Naive B cell (primary cell): ENCODE data around the gene QPRT. TPM values are rescaled to one million over a fixed set of nuclear protein-coding genes. Genes with fewer than 3 reads are reported as not detected.
"Not testable (repeated sequence)": the region's sequence is repeated elsewhere in the genome, so short reads cannot be mapped to it uniquely, and the experiment has no call there.

Experiments
- ATAC-seq, 2 donors: fragments of 150-1000 bp; cut with Tn5 transposase; 2 replicates each; pipeline ENCODE4 v1.10.0; 2021; ENCODE audit warnings: low read depth in 2 of 2, mild to moderate bottlenecking in 2 of 2, moderate library complexity in 2 of 2
- DNase-seq: peaks from one replicate; pipeline ENCODE4 v3.0.0; 2022
- H3K27ac Mint-ChIP-seq, 6 donors: one replicate each; pipeline ENCODE4 v1.8.0; 2020 to 2022; ENCODE audit warnings: mild to moderate bottlenecking in 6 of 6, mixed read lengths in 6 of 6, moderate library complexity in 5 of 6, inconsistent platforms in 2 of 6
- H3K27me3 Mint-ChIP-seq, 3 donors: one replicate each; pipeline ENCODE4 v1.8.0; 2021 to 2022; ENCODE audit warnings: mixed read lengths in 3 of 3, mild to moderate bottlenecking in 1 of 3
- H3K36me3 Mint-ChIP-seq, 2 donors: one replicate each; pipeline ENCODE4 v1.8.0; 2020 to 2022; ENCODE audit warnings: mixed read lengths in 2 of 2, inconsistent platforms in 1 of 2, mild to moderate bottlenecking in 1 of 2
- H3K4me1 Mint-ChIP-seq, 3 donors: one replicate each; pipeline ENCODE4 v1.8.0; 2020 to 2022; ENCODE audit warnings: mixed read lengths in 3 of 3, inconsistent platforms in 1 of 3, mild to moderate bottlenecking in 1 of 3, moderate library complexity in 1 of 3
- H3K4me3 Mint-ChIP-seq, 8 donors: one replicate each; pipeline ENCODE4 v1.8.0; 2020 to 2022; ENCODE audit warnings: mild to moderate bottlenecking in 8 of 8, mixed read lengths in 8 of 8, moderate library complexity in 8 of 8, inconsistent platforms in 2 of 8
- H3K9me3 Mint-ChIP-seq, 7 donors: one replicate each; pipeline ENCODE4 v1.8.0; 2020 to 2022; ENCODE audit warnings: mixed read lengths in 7 of 7, mild to moderate bottlenecking in 5 of 7, inconsistent platforms in 2 of 7, moderate library complexity in 1 of 7
- polyA plus RNA-seq, 6 donors: library from polyadenylated mRNA; unstranded; fragments of 300-500 nt; fragmentation: Illumina TruSeq; gene quantifications; one replicate each; pipeline ENCODE4 v1.2.3, GENCODE V29; 2021; ENCODE audit warnings: low read depth in 6 of 6

QPRT gene
- polyA plus RNA-seq, 6 donors from 2014 or later: not detected

GRCh38 chr16:29650771-29651170 is 28.2 kb upstream of the QPRT start:
- H3K4me1 Mint-ChIP-seq: peaks cover 21 to 32% (median 28%) of the 10 kb centered on the region in 3 donors
- DNase-seq: no peak
- no peaks in the 10 kb centered on the region for H3K9me3 Mint-ChIP-seq
- ATAC-seq: no peak
- no peaks in the 10 kb centered on the region for H3K36me3 Mint-ChIP-seq
- no peak overlapping the region for H3K4me3 Mint-ChIP-seq
- H3K27me3 Mint-ChIP-seq: no peaks in the 10 kb centered on the region
- peak overlapping the region in 1 of 6 donors; percentile 31 for H3K27ac Mint-ChIP-seq

- ATAC-seq: no peak
- no peaks in the 10 kb centered on the region for H3K9me3 Mint-ChIP-seq
- H3K27ac Mint-ChIP-seq: no peak overlapping the region
Measured at GRCh38 chr16:29651774-29652349, 27.1 kb upstream of the QPRT start.

DNA sequence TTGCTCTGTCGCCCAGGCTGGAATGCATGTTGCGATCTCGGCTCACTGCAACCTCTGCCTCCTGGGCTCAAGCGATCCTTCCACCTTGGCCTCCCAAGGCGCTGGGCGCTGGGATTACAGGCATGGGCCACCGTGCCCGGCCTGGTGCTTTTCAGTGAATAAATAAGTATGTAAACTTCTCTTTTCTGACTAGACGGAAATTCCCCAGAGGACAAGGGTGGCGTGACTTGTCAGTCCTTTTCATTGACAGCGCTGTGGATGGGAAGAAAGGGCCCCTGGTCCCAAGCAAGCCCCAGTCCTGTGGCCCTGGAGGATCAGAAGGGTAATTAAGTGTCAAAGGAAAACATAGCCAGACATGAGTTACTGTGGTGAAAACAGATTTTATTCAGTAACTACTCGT is 25.5 kb upstream of the QPRT start:
- Mint-ChIP-seq H3K9me3 (no peaks in the 10 kb centered on the region), H3K27me3 (no peaks in the 10 kb centered on the region), H3K4me3 (peak overlapping the region in 7 of 8 donors; percentile 51 to 83 (median 57)), H3K4me1 (peaks cover 20 to 27% (median 22%) of the 10 kb centered on the region in 3 donors), H3K27ac (peak overlapping the region; percentile 16 to 73 (median 46)), H3K36me3 (no peaks in the 10 kb centered on the region)
- DNase-seq: peak; percentile 55
- peak; percentile 96 to 99 for ATAC-seq

More at GRCh38 chr16:29651774-29652349, 27.1 kb upstream of the QPRT start:
- DNase-seq: no peak
- peak overlapping the region in 1 of 8 donors; percentile 41 for H3K4me3 Mint-ChIP-seq
- H3K36me3 Mint-ChIP-seq: no peaks in the 10 kb centered on the region
- peaks cover 20 to 27% (median 22%) of the 10 kb centered on the region in 3 donors for H3K4me1 Mint-ChIP-seq
- no peaks in the 10 kb centered on the region for H3K27me3 Mint-ChIP-seq

GRCh38 chr16:29653890-29654289 is 25.1 kb upstream of the QPRT start:
- not testable (repeated sequence) for H3K9me3 Mint-ChIP-seq, DNase-seq, H3K27me3 Mint-ChIP-seq, H3K36me3 Mint-ChIP-seq
- peak in 1 of 2 donors; percentile 28 for ATAC-seq
- H3K27ac Mint-ChIP-seq: peak overlapping the region in 3 of 6 donors; percentile 36 to 73 (median 70)
- H3K4me3 Mint-ChIP-seq: peak overlapping the region in 6 of 8 donors; percentile 52 to 83 (median 63)
- H3K4me1 Mint-ChIP-seq: peaks cover 20 to 27% (median 22%) of the 10 kb centered on the region in 3 donors

DNA sequence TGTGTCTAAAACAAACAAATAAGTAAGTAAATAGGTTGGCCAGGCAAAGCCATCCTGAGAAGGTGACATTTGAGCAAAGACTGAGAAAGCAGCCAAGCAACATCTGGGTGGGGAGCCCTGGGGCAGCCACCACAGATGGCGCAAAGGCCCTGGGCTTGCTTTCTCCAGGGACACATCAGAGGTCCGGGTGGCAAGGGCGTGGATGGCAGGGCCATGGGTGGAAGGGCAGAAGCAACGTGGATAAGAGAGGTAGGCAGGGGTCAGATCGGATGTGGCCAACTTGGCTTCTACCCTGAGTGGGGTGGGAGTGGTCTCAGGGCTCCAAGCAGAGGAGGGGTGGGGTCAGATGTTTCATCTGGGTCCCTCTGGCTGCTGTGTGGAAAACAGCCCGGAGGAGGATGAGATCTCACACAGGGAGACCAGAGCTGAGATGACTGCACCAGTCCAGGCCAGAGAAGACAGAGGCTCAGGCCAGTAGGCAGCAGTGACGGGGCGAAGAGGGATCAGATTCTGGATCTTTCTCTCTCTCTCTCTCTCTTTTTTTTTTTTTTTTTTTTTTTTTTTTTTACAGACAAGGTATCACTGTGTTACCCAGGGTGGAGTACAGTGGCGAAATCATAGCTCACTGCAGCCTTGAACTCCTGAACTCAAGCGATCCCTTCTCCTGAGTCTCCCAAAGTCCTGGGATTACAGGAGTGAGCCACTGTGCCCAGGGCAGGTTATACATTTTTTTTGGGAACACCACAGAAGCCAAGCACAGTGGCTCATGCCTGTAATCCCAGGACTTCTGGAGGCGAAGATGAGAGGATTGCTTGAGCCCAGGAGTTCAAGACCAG is 22.1 kb upstream of the QPRT start:
- peak overlapping the region in 2 of 6 donors; percentile 13 to 80 for H3K27ac Mint-ChIP-seq
- no peak for ATAC-seq
- H3K4me3 Mint-ChIP-seq: peak overlapping the region in 1 of 8 donors; percentile 37
- H3K27me3 Mint-ChIP-seq: no peaks in the 10 kb centered on the region
- H3K4me1 Mint-ChIP-seq: peaks cover 18 to 26% (median 24%) of the 10 kb centered on the region in 3 donors
- no peak for DNase-seq
- no peaks in the 10 kb centered on the region for H3K36me3 Mint-ChIP-seq
- no peaks in the 10 kb centered on the region for H3K9me3 Mint-ChIP-seq

- H3K4me1 Mint-ChIP-seq: peaks cover 22 to 33% (median 32%) of the 10 kb centered on the region in 3 donors
- H3K27me3 Mint-ChIP-seq: no peaks in the 10 kb centered on the region
- H3K9me3 Mint-ChIP-seq: no peaks in the 10 kb centered on the region
- H3K4me3 Mint-ChIP-seq: no peak overlapping the region
- ATAC-seq (no peak), DNase-seq (no peak)
- no peaks in the 10 kb centered on the region for H3K36me3 Mint-ChIP-seq
- peak overlapping the region in 1 of 6 donors; percentile 52 for H3K27ac Mint-ChIP-seq
Measured at GRCh38 chr16:29658705-29659104, 20.3 kb upstream of the QPRT start.

GRCh38 chr16:29662000-29662728 is 16.8 kb upstream of the QPRT start:
- DNase-seq: no peak

DNA sequence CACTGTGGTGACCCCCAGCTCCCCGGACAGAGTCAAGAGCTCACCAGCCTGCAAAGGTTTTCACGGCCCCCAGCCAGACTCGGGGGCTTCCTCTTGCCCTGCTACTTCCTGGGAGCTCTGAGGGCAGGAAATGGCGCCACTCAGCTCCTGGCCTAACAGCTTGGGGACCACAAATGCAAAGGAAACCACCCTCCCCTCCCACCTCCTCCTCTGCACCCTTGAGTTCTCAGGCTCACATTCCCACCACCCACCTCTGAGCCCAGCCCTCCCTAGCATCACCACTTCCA is 16.3 kb upstream of the QPRT start:
- Mint-ChIP-seq H3K27ac (peak overlapping the region in 5 of 6 donors; percentile 19 to 96 (median 54)), H3K9me3 (no peaks in the 10 kb centered on the region), H3K4me3 (peak overlapping the region; percentile 4 to 85 (median 76)), H3K4me1 (peaks cover 45 to 60% (median 58%) of the 10 kb centered on the region in 3 donors), H3K36me3 (no peaks in the 10 kb centered on the region), H3K27me3 (no peaks in the 10 kb centered on the region)
- DNase-seq (no peak), ATAC-seq (no peak)

More at GRCh38 chr16:29662000-29662728, 16.8 kb upstream of the QPRT start:
- peaks cover 45 to 56% (median 55%) of the 10 kb centered on the region in 3 donors for H3K4me1 Mint-ChIP-seq
- no peak for ATAC-seq
- H3K36me3 Mint-ChIP-seq: no peaks in the 10 kb centered on the region
- no peaks in the 10 kb centered on the region for H3K27me3 Mint-ChIP-seq
- peak overlapping the region in 7 of 8 donors; percentile 55 to 85 (median 74) for H3K4me3 Mint-ChIP-seq
- H3K9me3 Mint-ChIP-seq: no peaks in the 10 kb centered on the region
- peak overlapping the region in 4 of 6 donors; percentile 14 to 96 (median 76) for H3K27ac Mint-ChIP-seq

DNA sequence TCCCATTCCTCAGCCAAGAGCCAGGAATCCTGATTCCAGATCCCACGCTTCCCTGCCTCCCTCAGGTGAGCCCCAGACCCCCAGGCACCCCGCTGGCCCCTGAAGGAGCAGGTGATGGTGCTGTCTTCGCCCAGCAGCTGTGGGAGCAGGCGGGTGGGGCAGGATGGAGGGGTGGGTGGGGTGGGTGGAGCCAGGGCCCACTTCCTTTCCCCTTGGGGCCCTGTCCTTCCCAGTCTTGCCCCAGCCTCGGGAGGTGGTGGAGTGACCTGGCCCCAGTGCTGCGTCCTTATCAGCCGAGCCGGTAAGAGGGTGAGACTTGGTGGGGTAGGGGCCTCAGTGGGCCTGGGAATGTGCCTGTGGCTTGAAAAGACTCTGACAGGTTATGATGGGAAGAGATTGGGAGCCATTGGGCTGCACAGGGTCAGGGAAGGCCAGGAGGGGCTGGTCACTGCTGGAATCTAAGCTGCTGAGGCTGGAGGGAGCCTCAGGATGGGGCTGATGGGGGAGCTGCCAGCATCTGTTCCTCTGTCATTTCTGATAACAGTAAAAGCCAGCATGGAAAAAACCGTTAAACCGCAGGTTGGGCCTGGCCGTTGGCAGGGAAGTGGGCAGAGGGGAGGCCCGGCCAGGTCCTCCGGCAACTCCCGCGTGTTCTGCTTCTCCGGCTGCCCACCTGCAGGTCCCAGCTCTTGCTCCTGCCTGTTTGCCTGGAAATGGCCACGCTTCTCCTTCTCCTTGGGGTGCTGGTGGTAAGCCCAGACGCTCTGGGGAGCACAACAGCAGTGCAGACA is 15.8 kb upstream of the QPRT start, which contains the start of gene SPN:
TSS of gene SPN (plus strand) at position 232 of the 791 bp plus-strand sequence. CDS start at position 714, 482 bp downstream.
- Mint-ChIP-seq H3K27ac (peak within 1 kb of the TSS; percentile 76 to 98 (median 95)), H3K4me1 (peaks cover 48 to 63% (median 58%) of the 10 kb centered on the region in 3 donors), H3K4me3 (peak within 1 kb of the TSS; percentile 74 to 90 (median 84)), H3K9me3 (no peaks in the 10 kb centered on the region), H3K27me3 (no peaks in the 10 kb centered on the region), H3K36me3 (no peaks in the 10 kb centered on the region)
- DNase-seq (no peak), ATAC-seq (no peak)

GRCh38 chr16:29663807-29664090 is 15.2 kb upstream of the QPRT start:
- ATAC-seq (no peak), DNase-seq (peak; percentile 12)
- Mint-ChIP-seq H3K4me3 (peak overlapping the region; percentile 74 to 90 (median 84)), H3K27ac (peak overlapping the region; percentile 76 to 98 (median 93)), H3K36me3 (no peaks in the 10 kb centered on the region), H3K27me3 (no peaks in the 10 kb centered on the region), H3K9me3 (no peaks in the 10 kb centered on the region), H3K4me1 (peaks cover 48 to 63% (median 58%) of the 10 kb centered on the region in 3 donors)

- H3K4me1 Mint-ChIP-seq: peaks cover 48 to 63% (median 58%) of the 10 kb centered on the region in 3 donors
- peak; percentile 40 to 48 for ATAC-seq
- H3K27me3 Mint-ChIP-seq: no peaks in the 10 kb centered on the region
- H3K27ac Mint-ChIP-seq: peak overlapping the region; percentile 41 to 98 (median 93)
- H3K4me3 Mint-ChIP-seq: peak overlapping the region; percentile 74 to 92 (median 84)
- H3K9me3 Mint-ChIP-seq: no peaks in the 10 kb centered on the region
- DNase-seq: peak; percentile 61
- no peaks in the 10 kb centered on the region for H3K36me3 Mint-ChIP-seq
Measured at GRCh38 chr16:29664091-29664921, 14.7 kb upstream of the QPRT start.
